RWPE1 (cell line): ENCODE results near the gene RYR3.

ENCODE experiments used
- CTCF ChIA-PET: fragments of 350-600 bp; sonication (Branson Sonifier 250); formaldehyde crosslinking; extraction: SDS; loops from one replicate; lab custom pipeline; 2021; lab: Yijun Ruan, JAX
- POLR2A ChIA-PET: fragments of 400-600 bp; formaldehyde crosslinking; extraction: SDS; loops from one replicate; lab custom pipeline; 2020; ENCODE audit warnings: antibody characterized with exemption; ENCODE audit not compliant: low non-redundant PET; lab: Yijun Ruan, JAX
- DNase-seq: peaks from one replicate; pipeline ENCODE4 v3.0.0; 2012; ENCODE audit warnings: low spot score
- H3K27ac ChIP-seq: fragments of 450-650 bp; 2 replicates; pipeline ENCODE4 v1.5.1; 2017
- CTCF ChIP-seq: fragments of 450-650 bp; conservative IDR thresholded peaks from 2 replicates; pipeline ENCODE4 v1.5.1; 2017; ENCODE audit warnings: low read depth, mild to moderate bottlenecking

RYR3 gene

GRCh38 chr15:33888176-33888575 is 577.4 kb downstream of the RYR3 start:
- POLR2A ChIA-PET, result no interaction called here
- no peak for DNase-seq
- TF ChIP-seq CTCF, result no peak
- no peak overlapping the region for H3K27ac ChIP-seq
- CTCF ChIA-PET, result no interaction called here

- POLR2A ChIA-PET, result interaction anchor here (0.7 kb wide), 1 partner anchor 628 kb away, joined by 5 read pairs; no protein-coding TSS in a partner anchor
Observed at GRCh38 chr15:33894193-33894592, 583.4 kb downstream of the RYR3 start.

GRCh38 chr15:33902043-33902442 is 591.3 kb downstream of the RYR3 start:
- H3K27ac ChIP-seq, result no peak overlapping the region
- DNase-seq, result no peak
- ChIA-PET CTCF (no interaction called here), POLR2A (no interaction called here)
- TF ChIP-seq CTCF, result no peak

More at GRCh38 chr15:33894193-33894592, 583.4 kb downstream of the RYR3 start:
- no peak overlapping the region for H3K27ac ChIP-seq
- no peak for TF ChIP-seq CTCF
- DNase-seq, result no peak
- CTCF ChIA-PET, result no interaction called here

GRCh38 chr15:33903661-33904060 is 592.9 kb downstream of the RYR3 start:
- no peak for DNase-seq
- H3K27ac ChIP-seq, result no peak overlapping the region
- ChIA-PET CTCF (interaction anchor here (0.6 kb wide), 1 partner anchor 117 kb away, joined by 3 read pairs; no protein-coding TSS in a partner anchor), POLR2A (no interaction called here)
- no peak for TF ChIP-seq CTCF

- POLR2A ChIA-PET, result no interaction called here
- no peak for TF ChIP-seq CTCF
Observed at GRCh38 chr15:33907326-33907725, 596.6 kb downstream of the RYR3 start.

GRCh38 chr15:33908406-33908805 is 597.6 kb downstream of the RYR3 start:
- ChIA-PET POLR2A (no interaction called here), CTCF (no interaction called here)
- no peak for TF ChIP-seq CTCF
- DNase-seq, result no peak
- no peak overlapping the region for H3K27ac ChIP-seq

More at GRCh38 chr15:33907326-33907725, 596.6 kb downstream of the RYR3 start:
- CTCF ChIA-PET, result interaction anchor here (0.5 kb wide), 1 partner anchor 11 kb away, joined by 7 read pairs; no protein-coding TSS in a partner anchor
- DNase-seq, result no peak
- no peak overlapping the region for H3K27ac ChIP-seq

- no peak overlapping the region for H3K27ac ChIP-seq
- ChIA-PET POLR2A (no interaction called here), CTCF (interaction anchor here (0.7 kb wide), 1 partner anchor 109 kb away, joined by 3 read pairs; no protein-coding TSS in a partner anchor)
- no peak for TF ChIP-seq CTCF
- peak; percentile 23 for DNase-seq
Observed at GRCh38 chr15:33910741-33911140, 600.0 kb downstream of the RYR3 start.
